Fibroblast of skin of left quadriceps (primary cell): ENCODE data around the gene SLIT3.
A peak's percentile ranks its signal among the peaks of the same experiment; 100 is the strongest.
"Not testable (repeated sequence)": the region's sequence is repeated elsewhere in the genome, so short reads cannot be mapped to it uniquely, and the experiment has no call there.

Source experiments
- DNase-seq, 2 experiments: peaks; one replicate each; pipeline ENCODE4 v3.0.0-alpha.2; 2013; ENCODE audit warnings: low read depth in 2 of 2

The SLIT3 gene

DNA sequence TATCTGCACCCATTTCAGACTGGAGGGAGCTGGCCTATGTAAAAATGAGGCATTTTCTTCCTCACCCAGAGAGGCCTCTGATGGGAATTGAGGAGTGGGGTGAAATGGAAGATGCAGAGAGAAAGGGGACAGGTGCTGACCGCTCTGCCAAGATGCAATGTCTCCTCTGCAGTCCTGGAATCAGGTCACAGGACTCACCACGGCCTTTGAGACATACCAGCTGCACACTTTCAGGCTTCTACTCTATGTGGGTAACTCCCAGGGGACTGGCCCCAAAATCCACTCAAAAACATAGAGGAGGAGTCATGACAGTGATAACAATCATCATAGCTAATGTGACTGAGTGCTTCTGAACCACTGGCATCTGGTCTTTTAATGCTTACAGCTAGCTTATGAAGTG is 558.6 kb downstream of the SLIT3 start:
- not testable (repeated sequence) for DNase-seq

- no peak for DNase-seq
Measured at GRCh38 chr5:168740811-168741213, 560.1 kb downstream of the SLIT3 start.

DNA sequence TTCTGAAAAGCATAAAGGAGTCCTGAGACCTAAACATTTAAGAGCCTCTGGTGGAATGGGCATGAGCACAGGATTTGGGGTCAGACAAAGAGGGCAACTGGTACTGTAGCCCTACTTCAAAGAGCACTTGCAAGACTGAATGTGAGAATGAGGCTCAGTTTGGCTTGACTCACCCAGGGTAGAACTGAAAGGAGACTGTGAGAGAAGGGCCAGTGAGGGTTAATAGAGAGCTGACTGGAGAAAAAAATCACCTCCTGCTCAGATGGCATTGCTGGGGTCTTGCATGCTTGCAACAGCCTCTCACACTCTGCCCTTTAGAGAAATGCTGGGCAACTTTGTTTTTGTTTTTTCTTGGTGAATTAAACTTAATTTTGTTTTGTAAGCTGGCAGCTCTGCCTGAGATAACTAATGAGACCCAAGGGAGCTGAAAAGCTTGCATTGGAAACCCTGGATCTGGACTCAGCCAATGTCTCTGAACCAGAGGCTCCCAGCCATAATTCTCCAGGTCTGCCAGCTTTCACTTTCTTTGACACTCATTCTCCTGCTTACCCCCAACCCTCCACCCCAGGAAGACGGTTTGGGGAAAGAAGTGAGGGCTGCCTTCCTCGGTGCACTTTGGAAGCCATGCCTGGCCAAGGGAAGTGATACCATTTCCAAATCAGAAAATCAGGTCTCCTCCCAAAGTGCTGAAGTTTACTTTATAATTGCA is 560.7 kb downstream of the SLIT3 start:
- DNase-seq: no peak

DNA sequence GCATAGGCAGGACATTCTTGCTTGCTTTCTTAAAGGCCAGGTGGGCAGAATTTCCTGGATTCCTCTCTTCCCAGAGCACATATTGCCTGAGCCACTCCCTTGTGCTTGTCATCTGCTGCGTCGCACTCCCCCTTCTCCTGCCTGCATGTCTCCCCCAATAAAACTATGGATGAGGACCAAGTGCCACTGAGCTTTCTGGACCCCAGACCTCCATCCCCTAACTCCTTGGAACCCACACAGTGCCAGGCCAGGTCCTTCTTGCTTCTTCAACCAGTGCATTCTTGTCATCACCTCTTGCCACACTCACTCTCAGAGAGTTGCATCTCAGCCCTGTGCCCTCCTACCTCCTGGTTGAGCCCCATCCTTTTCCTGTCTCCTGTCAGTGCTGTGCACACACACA is 563.9 kb downstream of the SLIT3 start:
- DNase-seq: no peak

DNA sequence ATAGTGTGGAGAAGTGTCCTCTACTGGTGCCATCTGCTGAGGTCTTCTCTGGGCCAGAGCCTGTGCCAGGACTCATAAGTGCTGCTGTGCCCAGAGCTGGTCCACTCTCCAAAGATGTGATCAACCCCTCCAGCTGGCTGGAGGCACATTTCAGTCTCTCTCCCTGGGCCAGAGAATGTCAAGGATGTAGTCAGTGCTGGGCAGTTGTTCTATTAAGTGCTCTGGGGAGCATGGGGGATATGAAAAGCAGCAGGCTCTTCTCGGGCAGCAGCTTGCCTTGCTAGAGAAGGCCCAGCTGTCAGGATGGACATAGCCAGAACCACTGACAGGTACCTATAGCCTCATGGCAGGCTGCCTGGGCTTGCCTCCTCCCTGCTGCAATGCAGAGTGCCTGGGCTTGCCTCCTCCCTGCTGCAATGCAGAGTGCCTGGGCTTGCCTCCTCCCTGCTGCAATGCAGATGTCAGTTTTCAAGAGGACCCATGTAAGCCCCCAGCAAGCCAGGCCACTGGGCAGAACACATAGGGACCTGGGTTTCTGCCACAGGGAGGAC is 564.6 kb downstream of the SLIT3 start:
- DNase-seq: no peak

DNA sequence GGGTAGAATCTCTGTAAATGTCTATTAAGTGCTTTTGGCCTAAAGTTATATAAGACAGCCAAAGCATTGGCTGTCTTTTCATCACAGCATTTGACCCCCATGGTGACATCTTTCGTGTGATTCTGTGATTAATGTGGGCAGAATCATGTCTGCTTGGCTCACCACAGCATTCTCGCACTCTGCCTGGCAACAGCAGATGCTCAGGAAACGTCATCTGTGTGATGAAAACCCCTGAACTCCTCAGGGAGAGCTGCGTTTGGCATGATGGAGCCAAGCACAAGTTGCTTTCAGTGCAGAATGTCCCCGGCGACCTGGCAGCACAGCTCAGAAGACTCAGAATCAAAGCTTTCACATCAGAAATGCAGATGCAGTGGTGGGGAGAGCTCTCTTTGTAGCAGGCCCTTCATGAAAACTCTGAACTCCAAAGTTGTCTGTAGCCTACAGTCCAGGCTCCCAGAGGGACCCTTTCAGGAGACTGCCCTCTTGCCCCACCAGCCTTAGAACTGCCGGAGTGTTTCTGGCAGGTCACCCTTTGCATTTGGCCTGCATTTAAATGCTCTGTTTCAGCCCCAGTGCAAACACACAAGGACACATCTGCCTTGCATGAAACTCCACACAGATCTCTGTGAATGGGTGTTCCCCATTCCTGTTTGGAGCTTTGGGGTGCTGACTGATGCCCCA is 566.2 kb downstream of the SLIT3 start:
- DNase-seq: peak in 1 of 2 experiments; percentile 26

- no peak for DNase-seq
Measured at GRCh38 chr5:168734119-168734518, 566.8 kb downstream of the SLIT3 start.

GRCh38 chr5:168728546-168729211 is 572.3 kb downstream of the SLIT3 start:
- no peak for DNase-seq

- DNase-seq: no peak
Measured at GRCh38 chr5:168727547-168727946, 573.4 kb downstream of the SLIT3 start.

- DNase-seq: no peak
Measured at GRCh38 chr5:168726342-168726741, 574.6 kb downstream of the SLIT3 start.

GRCh38 chr5:168724227-168724626 is 576.7 kb downstream of the SLIT3 start:
- no peak for DNase-seq

- no peak for DNase-seq
Measured at GRCh38 chr5:168723037-168723436, 577.9 kb downstream of the SLIT3 start.

DNA sequence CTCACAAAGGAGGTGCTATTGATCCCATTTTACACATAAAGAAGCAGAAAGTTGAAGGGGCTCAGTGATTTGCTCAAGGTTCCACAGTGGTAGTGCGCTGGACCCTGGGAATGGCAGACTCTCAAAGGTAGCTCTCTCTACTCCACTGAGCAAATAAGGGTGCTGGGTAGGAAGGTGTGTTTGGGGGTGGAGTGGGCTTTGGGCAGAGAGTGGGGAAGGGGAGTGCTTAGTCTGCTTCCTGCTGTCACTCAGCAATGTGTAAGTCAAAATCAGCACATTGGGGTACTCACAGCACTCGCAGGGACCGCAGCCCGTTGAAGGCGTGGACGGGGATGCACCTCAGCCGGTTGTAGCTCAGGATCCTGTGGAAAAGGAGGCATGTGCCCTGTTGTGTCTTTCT is 579.0 kb downstream of the SLIT3 start:
- DNase-seq: no peak

DNA sequence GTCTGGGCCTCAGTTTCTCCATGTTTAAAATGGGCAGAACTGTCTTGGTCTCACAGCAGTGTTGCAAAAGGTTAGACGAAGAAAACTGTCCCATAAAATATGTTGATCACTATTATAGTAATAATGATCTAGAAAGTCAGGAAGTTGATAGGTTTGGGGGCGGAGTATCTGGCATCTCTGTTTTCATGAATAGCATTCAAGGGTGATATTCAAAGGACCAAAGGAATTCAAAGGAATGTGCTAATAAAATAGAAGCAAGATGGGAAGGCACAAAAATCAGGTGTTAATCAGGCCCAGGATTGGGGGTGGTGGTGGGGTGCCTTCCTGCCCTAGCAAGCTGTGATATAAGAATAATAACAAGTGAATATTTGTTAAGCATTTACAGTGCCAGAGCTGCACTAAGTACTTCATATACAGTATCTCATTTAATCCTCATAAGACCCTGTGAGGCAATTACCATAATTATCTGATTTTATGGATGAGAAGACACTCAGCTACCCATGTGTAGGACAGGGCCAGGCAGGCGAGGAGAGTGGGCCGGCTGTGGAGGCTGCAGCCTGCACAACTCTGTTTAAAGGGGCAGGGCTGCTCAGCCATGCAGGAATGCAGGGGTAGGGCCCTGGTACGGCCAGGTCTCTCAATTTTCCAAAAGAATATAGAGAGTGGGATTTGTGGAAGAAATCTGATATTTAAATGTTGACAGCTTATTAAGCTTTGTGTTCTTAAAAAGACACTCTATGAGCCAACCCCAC is 579.8 kb downstream of the SLIT3 start:
- DNase-seq: no peak

- DNase-seq: no peak
Measured at GRCh38 chr5:168720575-168720974, 580.4 kb downstream of the SLIT3 start.

DNA sequence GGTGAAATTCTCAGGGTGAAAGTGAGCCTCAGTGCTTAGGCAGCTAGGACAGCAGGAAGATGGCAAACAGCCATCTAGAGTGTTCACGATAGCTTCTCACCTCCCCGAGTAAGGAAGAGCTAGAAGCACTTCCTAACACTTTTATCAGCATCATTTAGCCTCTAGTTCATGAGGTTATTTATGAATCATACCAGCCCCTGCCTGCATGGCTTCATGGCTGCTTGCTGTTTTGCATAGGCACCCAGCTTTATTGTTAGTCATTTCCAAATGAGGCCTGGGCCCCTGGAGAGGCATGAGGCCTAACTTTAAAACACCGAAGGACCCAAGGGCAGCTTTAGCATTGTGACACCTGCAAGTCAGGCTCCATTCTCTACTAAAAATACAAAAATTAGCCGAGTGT is 586.9 kb downstream of the SLIT3 start:
- DNase-seq: no peak

DNA sequence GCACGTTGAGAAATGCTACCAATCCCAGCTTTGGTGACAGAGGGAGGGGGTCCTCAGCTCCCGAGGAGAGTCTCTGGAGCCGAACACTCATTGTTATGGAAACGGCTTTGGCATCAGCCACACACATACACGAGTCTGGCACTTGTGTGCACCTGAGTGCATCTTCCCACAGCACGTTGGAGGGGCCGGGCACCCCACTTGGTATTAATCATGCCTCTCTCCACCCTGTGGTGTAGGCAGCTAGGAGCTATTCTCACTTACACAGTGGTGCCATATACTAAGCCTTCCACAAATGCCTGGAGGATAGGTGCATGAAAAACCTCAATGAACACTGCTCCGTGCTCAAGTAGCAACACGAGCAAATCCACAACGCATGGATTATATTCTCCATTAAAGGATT is 587.9 kb downstream of the SLIT3 start:
- no peak for DNase-seq

- peak; percentile 93 to 94 for DNase-seq
Measured at GRCh38 chr5:168712280-168712924, 588.5 kb downstream of the SLIT3 start.

DNA sequence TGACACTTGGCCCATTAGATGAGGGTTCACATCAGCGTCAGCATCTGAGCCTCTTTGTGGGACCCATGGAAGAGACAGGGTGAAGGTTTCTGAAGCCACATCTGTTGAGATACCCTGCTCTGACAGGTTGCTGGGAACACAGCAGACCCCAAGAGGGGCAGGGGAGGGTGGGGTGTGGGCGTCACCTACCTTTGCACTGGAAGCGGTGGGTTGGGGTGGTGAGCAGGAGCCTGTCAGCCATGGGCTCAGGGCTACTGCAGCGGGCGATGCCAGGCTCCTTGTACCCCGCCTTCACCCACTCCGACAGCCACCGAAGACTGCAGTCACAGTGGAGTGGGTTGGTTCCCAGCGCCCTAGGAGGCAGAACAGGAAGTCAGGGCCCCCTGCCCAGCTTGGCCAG is 590.2 kb downstream of the SLIT3 start:
- no peak for DNase-seq

GRCh38 chr5:168707716-168708695 is 592.9 kb downstream of the SLIT3 start:
- no peak for DNase-seq
